ENCODE results near the gene TTBK1.

Gene TTBK1

GRCh38 chr6:43226192-43226851 lies 17.0 kb upstream of the TTBK1 start:
- DNase-seq = no peak

GRCh38 chr6:43228951-43229802 lies 14.1 kb upstream of the TTBK1 start, which contains the start of gene DNPH1:
Gene DNPH1, minus strand, starts transcription at chr6:43229481. Its CDS starts 25 bp downstream, at chr6:43229456.
- DNase-seq = peak; percentile 82 to 84

GRCh38 chr6:43229803-43230620 lies 13.3 kb upstream of the TTBK1 start:
- no peak for DNase-seq

DNA sequence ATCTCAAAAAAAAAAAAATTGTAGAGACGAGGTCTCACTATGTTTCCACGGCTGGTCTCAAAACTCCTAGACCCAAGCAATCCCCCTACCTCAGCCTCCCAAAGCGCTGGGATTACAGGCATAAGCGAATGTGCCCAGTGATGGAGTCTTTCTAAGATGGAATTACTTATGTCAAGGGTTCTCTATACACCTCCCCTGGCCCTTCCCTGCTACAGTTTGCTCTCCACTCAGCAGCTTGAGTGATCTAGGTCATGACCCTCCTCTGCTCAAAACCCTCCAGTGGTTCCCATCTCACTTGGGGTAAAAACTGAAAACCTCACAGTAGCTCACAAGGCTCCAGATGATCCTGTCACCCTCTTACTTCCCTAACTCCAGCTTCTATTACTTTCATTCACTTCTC lies 12.2 kb upstream of the TTBK1 start:
- DNase-seq = no peak

DNA sequence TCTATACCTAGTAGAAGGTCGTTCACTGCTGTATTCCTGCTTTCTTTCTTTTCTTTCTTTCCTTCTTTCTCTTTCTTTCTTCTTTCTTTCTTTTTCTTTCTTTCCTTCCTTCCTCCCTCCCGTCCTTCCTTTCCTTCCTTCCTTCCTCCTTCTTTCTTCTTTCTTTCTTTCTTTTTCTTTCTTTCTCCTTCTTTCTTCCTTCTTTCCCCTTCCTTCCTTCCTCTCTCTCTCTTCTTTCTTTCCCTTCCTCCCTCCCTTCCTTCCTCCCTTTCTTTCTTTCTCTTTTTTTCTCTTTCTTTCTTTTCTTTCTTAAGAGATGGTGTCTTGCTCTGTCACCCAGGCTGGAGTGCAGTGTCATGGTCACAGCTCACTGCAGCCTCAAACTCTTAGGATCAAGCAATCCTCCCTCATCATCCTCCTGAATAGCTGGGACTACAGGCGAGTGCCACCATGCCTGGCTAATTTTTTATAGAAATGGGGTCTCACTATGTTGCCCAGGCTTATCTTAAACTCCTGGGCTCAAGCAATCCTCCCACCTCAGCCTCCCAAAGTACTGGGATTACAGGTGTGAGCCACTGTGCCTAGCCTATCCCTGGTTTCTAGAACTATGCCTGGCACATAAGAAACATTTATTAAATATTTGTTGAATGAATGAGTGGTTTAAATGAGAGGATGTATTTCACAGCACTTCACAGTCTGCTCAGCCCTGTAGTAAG lies 11.4 kb upstream of the TTBK1 start:
- DNase-seq = no peak

- DNase-seq = no peak
These were observed 7.4 kb upstream of the TTBK1 start for GRCh38 chr6:43235841-43236240.

DNA sequence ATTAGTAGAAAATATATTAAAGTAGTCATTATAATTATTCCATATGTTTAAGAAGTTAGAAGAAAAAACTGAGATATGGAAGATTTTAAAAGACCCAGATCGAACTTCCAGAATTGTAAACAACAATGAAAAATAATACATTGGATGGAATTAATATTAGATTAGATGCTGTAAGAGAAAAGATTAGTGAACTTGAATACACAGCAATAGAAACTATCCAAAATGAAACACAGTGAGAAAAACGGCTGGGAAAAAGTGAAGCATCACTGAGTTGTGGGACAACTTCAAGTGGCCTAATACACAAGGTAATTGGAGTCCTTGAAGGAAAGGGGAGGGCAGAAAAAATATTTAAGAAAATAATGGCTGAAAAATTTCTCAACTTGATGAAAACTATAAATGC lies 4.2 kb upstream of the TTBK1 start:
- no peak for DNase-seq

- DNase-seq = no peak
These were observed 2.3 kb upstream of the TTBK1 start for GRCh38 chr6:43240950-43241349.

- DNase-seq = no peak
These were observed 1.8 kb upstream of the TTBK1 start for GRCh38 chr6:43241446-43241845.

- no peak for DNase-seq
These were observed 512 bp downstream of the TTBK1 start for GRCh38 chr6:43243664-43244321.

- no peak for DNase-seq
These were observed 3.2 kb downstream of the TTBK1 start for GRCh38 chr6:43246301-43247113.

- DNase-seq = peak; percentile 75 to 80
These were observed 4.1 kb downstream of the TTBK1 start for GRCh38 chr6:43247114-43247999.

GRCh38 chr6:43248101-43248500 lies 4.8 kb downstream of the TTBK1 start:
- DNase-seq = no peak

DNA sequence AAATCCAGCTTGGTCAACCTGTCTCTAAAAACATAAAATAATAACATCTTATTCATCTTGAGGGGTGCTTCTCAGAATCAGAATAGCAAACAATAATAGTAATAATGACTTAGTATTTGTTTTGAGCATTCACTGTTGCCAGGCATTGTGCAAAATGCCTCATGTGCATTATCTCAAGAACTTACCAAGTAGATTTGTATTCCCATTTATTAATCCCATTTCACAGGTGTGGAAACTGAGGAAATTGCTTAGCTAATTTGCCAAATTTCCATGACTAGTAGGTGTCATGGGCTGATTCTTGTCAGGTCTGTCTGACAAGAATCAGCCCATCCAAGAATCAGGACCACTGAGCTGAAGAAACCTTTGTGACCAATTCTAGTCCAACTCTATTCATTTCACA lies 5.5 kb downstream of the TTBK1 start:
- no peak for DNase-seq

- no peak for DNase-seq
These were observed 7.7 kb downstream of the TTBK1 start for GRCh38 chr6:43250992-43251373.

DNA sequence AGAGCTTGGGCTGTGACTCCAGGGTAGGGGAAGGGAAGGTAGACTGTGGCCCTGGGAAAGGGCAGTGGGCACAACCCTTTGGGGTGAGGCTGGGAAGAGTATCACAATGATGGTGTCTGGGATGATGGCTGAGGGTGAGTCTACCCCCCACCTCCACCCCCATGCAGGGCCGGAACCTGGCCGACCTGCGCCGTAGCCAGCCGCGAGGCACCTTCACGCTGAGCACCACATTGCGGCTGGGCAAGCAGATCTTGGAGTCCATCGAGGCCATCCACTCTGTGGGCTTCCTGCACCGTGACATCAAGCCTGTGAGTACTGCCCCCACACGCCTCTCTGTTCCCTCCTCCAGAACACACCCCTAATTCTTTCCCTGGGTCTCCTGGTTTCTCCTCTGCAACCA lies 10.1 kb downstream of the TTBK1 start:
- no peak for DNase-seq

GRCh38 chr6:43254138-43254817 lies 11.0 kb downstream of the TTBK1 start:
- no peak for DNase-seq

DNA sequence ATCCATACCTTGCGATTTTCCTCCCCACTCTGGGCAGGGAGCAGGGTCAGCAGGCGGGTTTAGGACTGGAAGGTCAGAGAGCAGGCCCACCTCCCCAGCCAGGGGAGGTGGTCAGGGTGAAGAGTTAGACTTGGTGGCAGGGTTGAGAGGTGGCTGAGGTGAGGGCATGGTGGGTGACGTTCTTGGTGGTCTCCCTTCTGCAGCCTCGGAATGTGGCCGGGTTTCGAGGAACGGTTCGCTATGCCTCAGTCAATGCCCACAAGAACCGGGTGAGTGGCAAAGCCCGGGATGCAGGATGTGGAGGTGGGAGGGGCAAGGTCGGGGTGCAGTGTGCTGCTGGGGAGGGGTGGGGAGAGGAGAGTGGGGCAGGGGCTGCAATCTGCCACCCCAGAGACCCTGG lies 11.6 kb downstream of the TTBK1 start:
- no peak for DNase-seq

DNA sequence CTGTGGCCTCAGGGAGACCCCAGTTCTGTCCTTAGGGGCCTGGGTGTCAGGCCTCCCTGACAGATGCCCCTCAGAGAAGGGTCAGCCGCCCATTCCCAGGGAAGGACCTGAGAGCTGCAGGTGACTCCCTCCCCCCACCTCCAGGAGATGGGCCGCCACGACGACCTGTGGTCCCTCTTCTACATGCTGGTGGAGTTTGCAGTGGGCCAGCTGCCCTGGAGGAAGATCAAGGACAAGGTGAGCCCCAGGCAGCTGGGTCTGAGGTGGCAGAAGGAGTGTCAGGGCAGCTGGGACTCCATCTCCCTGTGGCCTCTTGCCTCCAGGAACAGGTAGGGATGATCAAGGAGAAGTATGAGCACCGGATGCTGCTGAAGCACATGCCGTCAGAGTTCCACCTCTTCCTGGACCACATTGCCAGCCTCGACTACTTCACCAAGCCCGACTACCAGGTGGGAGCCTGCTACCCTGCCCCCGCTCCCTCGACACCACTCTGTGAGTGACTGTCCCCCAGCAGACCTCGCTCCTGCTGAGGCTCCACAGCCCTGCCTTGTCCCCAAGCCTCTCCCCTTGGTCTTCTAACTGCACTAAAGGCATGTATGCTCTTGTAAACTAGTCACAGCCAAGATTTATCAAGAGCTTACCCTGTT lies 12.2 kb downstream of the TTBK1 start:
- no peak for DNase-seq

Measured in stimulated activated CD4-positive, alpha-beta T cell treated with anti-CD3 and anti-CD28 coated beads, Interleukin-2, amount 100 ng/mL, for 48 hours (primary cell).